DND-41 (cell line): ENCODE results near the gene CAD.
"Not testable (repeated sequence)": the region's sequence is repeated elsewhere in the genome, so short reads cannot be mapped to it uniquely, and the experiment has no call there.

Experiments used
- ATAC-seq: fragments of 200-7000 bp; cut with Tn5 transposase; 3 replicates; pipeline ENCODE4 v1.9.1; 2021; ENCODE audit warnings: low read depth; ENCODE audit not compliant: insufficient read depth
- DNase-seq: peaks from one replicate; pipeline ENCODE4 v3.0.0-alpha.2; 2020
- H2AFZ ChIP-seq: 2 replicates; pipeline ENCODE4 v1.6.0; 2012; ENCODE audit warnings: low read depth, low read length
- H3K27ac ChIP-seq: 2 replicates; pipeline ENCODE4 v1.5.1; 2012; ENCODE audit warnings: low read length, inconsistent platforms
- H3K27me3 ChIP-seq: fragments of 200-600 bp; sonication (generic); 2 replicates; pipeline ENCODE4 v1.6.0; 2012; ENCODE audit warnings: low read length, mild to moderate bottlenecking, inconsistent platforms; ENCODE audit not compliant: insufficient read depth, poor library complexity
- H3K36me3 ChIP-seq: 2 replicates; pipeline ENCODE4 v1.5.1; 2012; ENCODE audit warnings: low read length, inconsistent platforms; ENCODE audit not compliant: insufficient read depth
- H3K4me1 ChIP-seq: 2 replicates; pipeline ENCODE4 v1.5.1; 2012; ENCODE audit warnings: mild to moderate bottlenecking, low read length; ENCODE audit not compliant: insufficient read depth
- H3K4me2 ChIP-seq: 2 replicates; pipeline ENCODE4 v1.6.0; 2012; ENCODE audit warnings: mild to moderate bottlenecking, moderate library complexity, low read length, inconsistent platforms; ENCODE audit not compliant: insufficient read depth
- H3K4me3 ChIP-seq, 2 experiments: fragments of 200-600 bp in 1 of 2; shearing (Covaris generic) in 1 of 2; 2 replicates each; pipeline ENCODE4 v1.5.1; 2012 to 2016; ENCODE audit warnings: inconsistent platforms in 2 of 2, low read length in 2 of 2, mild to moderate bottlenecking in 2 of 2, low read depth in 1 of 2, moderate library complexity in 1 of 2
- H3K79me2 ChIP-seq: 2 replicates; pipeline ENCODE4 v1.6.0; 2012; ENCODE audit warnings: low read length, inconsistent platforms; ENCODE audit not compliant: insufficient read depth
- H3K9ac ChIP-seq: 2 replicates; pipeline ENCODE4 v1.6.0; 2012; ENCODE audit warnings: low read depth, mild to moderate bottlenecking, inconsistent platforms, low read length, moderate library complexity
- H3K9me3 ChIP-seq: 2 replicates; pipeline ENCODE4 v1.5.1; 2012; ENCODE audit warnings: low read length, moderate library complexity, mild to moderate bottlenecking, inconsistent platforms; ENCODE audit not compliant: insufficient read depth, severe bottlenecking
- H4K20me1 ChIP-seq: 2 replicates; pipeline ENCODE4 v1.6.0; 2012; ENCODE audit warnings: low read length; ENCODE audit not compliant: insufficient read depth
- CTCF ChIP-seq: IDR thresholded peaks from 2 replicates; pipeline ENCODE4 v1.5.1; 2012; ENCODE audit warnings: borderline replicate concordance, low read length, moderate library complexity, mild to moderate bottlenecking; ENCODE audit not compliant: poor library complexity, severe bottlenecking; ENCODE audit errors: extremely low read depth
- EZH2 ChIP-seq: IDR thresholded peaks from 3 replicates; pipeline ENCODE4 v1.6.1; 2012; ENCODE audit warnings: borderline replicate concordance, low read depth, mild to moderate bottlenecking, moderate library complexity, low read length, inconsistent platforms; ENCODE audit not compliant: severe bottlenecking

CAD gene

DNA sequence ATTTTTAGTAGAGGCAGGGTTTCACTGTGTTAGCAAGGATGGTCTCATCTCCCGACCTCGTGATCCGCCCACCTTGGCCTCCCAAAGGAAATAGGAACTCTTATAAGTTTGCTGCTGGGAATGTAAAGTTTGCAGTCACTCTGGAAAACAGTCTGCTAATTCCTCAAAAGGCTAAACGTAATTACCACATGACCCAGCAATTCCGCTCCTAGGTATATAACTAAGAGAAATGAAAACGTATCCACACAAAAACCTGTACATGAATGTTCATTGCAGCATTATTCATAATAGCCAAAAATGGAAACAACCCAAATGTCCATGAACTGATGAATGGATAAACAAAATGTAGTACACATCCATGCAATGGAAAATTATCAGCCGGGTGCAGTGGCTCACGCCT is 27.2 kb upstream of the CAD start:
- ATAC-seq (no peak), DNase-seq (no peak)
- no peak for TF ChIP-seq CTCF
- TF ChIP-seq EZH2, result no peak
- peaks cover 3% of the 10 kb centered on the region for H3K27me3 ChIP-seq
- no peak overlapping the region for H3K9ac ChIP-seq
- no peaks in the 10 kb centered on the region for H3K4me1 ChIP-seq
- no peaks in the 10 kb centered on the region for H3K79me2 ChIP-seq
- no peak overlapping the region for H2AFZ ChIP-seq
- H4K20me1 ChIP-seq, result no peaks in the 10 kb centered on the region
- no peak overlapping the region for H3K27ac ChIP-seq
- H3K9me3 ChIP-seq, result no peaks in the 10 kb centered on the region
- no peaks in the 10 kb centered on the region for H3K36me3 ChIP-seq
- H3K4me2 ChIP-seq, result no peak overlapping the region
- H3K4me3 ChIP-seq, result no peak overlapping the region

DNA sequence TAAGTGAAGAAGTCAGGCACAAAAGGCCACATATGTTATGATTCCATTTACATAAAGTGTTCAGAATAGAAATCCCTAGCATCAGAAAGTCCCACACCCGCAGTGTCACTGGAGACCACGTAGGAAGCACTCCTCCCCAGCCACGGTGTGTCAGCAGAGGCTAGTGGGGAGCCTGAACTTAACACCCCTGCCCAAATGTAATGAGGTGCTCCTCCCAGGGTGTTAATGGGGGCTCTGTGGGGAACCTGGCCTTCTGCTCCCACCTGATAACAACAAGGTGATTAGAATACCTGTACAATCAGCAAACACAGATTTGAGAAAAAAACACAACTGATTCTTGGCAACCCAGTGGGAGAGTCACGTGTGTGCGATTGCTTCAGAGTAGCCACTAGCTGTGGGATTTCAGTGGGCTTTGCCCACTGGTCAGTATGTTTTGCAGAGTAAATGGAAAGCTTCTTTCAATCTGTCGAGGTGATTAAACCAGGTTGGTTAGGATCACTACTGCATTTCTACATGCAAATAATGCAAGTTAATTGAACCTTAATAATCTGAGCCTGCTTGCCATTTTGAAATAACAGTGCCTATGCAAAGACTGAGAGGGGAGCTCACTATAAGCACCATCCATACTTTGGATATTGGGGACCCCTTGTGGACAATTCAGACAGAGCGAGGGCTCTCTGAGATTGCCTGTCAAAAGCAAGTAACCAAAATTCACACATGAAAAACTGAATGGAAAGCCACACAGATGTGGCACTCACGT is 25.9 kb upstream of the CAD start:
- Histone ChIP-seq H3K27ac (no peak overlapping the region), H3K4me2 (no peak overlapping the region), H3K4me1 (no peaks in the 10 kb centered on the region), H3K9me3 (no peaks in the 10 kb centered on the region), H3K36me3 (no peaks in the 10 kb centered on the region), H3K4me3 (no peak overlapping the region), H4K20me1 (no peaks in the 10 kb centered on the region), H3K27me3 (no peaks in the 10 kb centered on the region), H3K9ac (no peak overlapping the region), H2AFZ (no peak overlapping the region), H3K79me2 (no peaks in the 10 kb centered on the region)
- TF ChIP-seq EZH2 (no peak), CTCF (peak; percentile 67)
- ATAC-seq, result peak; percentile 91
- peak; percentile 60 for DNase-seq

DNA sequence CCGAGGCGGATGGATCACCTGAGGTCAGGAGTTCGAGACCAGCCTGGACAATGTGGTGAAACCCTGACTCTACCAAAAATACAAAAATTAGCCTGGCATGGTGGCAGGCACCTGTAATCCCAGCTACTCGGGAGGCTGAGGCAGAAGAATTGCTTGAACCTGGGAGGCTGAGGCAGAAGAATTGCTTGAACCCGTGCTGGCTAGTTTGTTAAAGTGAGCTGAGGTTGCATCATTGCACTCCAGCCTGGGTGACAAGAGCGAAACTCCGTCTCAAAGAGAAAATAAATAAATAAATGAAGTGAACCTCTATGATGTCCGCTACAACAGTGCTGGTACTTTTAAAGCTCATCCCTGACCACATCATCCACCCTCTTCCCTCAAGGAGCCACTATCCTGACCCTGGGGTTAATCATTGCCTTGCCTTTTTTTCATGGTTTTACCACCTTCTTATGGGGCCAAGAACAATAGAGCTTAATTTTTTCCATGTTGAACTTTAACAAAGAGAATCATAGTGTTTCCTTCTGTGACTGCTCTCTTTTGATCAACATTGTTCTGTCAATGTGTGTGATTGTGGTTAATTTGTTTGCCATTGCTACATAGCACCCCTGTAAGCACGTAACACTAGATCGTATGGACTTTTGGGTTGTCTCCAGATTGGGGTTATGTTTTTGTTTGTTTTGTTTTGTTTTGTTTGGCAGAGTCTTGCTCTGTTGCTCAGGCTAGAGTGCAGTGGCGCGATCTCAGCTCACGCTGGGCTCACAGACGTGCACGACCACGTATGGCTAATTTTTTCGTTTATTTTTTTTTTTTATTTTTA is 22.4 kb upstream of the CAD start:
- H3K36me3 ChIP-seq, result peaks cover 4% of the 10 kb centered on the region; the same call in 1 of the 2 replicates
- H3K4me1 ChIP-seq, result no peaks in the 10 kb centered on the region
- H3K9me3 ChIP-seq, result no peaks in the 10 kb centered on the region
- H3K27me3 ChIP-seq, result no peaks in the 10 kb centered on the region
- no peak overlapping the region for H3K4me3 ChIP-seq
- no peak for TF ChIP-seq EZH2
- no peak for TF ChIP-seq CTCF
- no peak overlapping the region for H3K9ac ChIP-seq
- no peak overlapping the region for H2AFZ ChIP-seq
- H3K79me2 ChIP-seq, result no peaks in the 10 kb centered on the region
- ATAC-seq (no peak), DNase-seq (no peak)
- no peaks in the 10 kb centered on the region for H4K20me1 ChIP-seq
- H3K4me2 ChIP-seq, result no peak overlapping the region
- H3K27ac ChIP-seq, result no peak overlapping the region

- H3K4me2 ChIP-seq, DNase-seq, H3K9me3 ChIP-seq, H3K27me3 ChIP-seq, H2AFZ ChIP-seq, H4K20me1 ChIP-seq, H3K4me3 ChIP-seq, H3K79me2 ChIP-seq, H3K27ac ChIP-seq, ATAC-seq, H3K9ac ChIP-seq, H3K4me1 ChIP-seq: not testable (repeated sequence)
- peaks cover 12% of the 10 kb centered on the region for H3K36me3 ChIP-seq
Measured at GRCh38 chr2:27195799-27196198, 21.4 kb upstream of the CAD start.

- not testable (repeated sequence) for H3K4me2 ChIP-seq, H3K9me3 ChIP-seq, H2AFZ ChIP-seq, H3K79me2 ChIP-seq, H3K9ac ChIP-seq, H3K4me1 ChIP-seq, DNase-seq, H3K4me3 ChIP-seq, ATAC-seq, H3K27me3 ChIP-seq, H4K20me1 ChIP-seq, H3K27ac ChIP-seq
- H3K36me3 ChIP-seq, result peaks cover 33% of the 10 kb centered on the region
Measured at GRCh38 chr2:27198068-27198467, 19.1 kb upstream of the CAD start.
